Suprapubic skin (tissue), 4 donors: ENCODE results near the gene PADI4. TPM values are rescaled to one million over a fixed set of nuclear protein-coding genes. Genes with fewer than 3 reads are reported as not detected.

Experiments used
- DNase-seq, 2 donors: peaks; one replicate each; pipeline ENCODE4 v3.0.0-alpha.2; 2019; ENCODE audit warnings: low spot score in 2 of 2
- H3K27ac ChIP-seq: fragments of 200-600 bp; sonication (generic); one replicate; pipeline ENCODE4 v1.5.1; 2019
- H3K27me3 ChIP-seq: fragments of 200-600 bp; sonication (generic); one replicate; pipeline ENCODE4 v1.5.1; 2019
- H3K36me3 ChIP-seq: fragments of 200-600 bp; sonication (generic); one replicate; pipeline ENCODE4 v1.5.1; 2019
- H3K4me1 ChIP-seq: fragments of 200-600 bp; sonication (generic); one replicate; pipeline ENCODE4 v1.5.1; 2019
- H3K4me3 ChIP-seq: fragments of 200-600 bp; sonication (generic); one replicate; pipeline ENCODE4 v1.5.1; 2019; ENCODE audit warnings: mild to moderate bottlenecking
- H3K9me3 ChIP-seq: fragments of 200-600 bp; sonication (generic); one replicate; pipeline ENCODE4 v1.5.1; 2019
- EP300 ChIP-seq: sonication (generic); formaldehyde crosslinking; IDR thresholded peaks from one replicate; pipeline ENCODE4 v1.6.1; 2017; ENCODE audit warnings: antibody characterized with exemption
- POLR2A ChIP-seq, 2 donors: fragments of 450-650 bp; IDR thresholded peaks; one replicate each; pipeline ENCODE4 v1.6.1; 2017; ENCODE audit warnings: antibody characterized with exemption in 2 of 2, mild to moderate bottlenecking in 2 of 2, moderate library complexity in 2 of 2
- POLR2AphosphoS5 ChIP-seq, 3 donors: sonication (generic); formaldehyde crosslinking; IDR thresholded peaks; one replicate each; pipeline ENCODE4 v1.6.1; 2017; ENCODE audit warnings: antibody characterized with exemption in 3 of 3
- WGBS: methylation state at CpG from one replicate; pipeline ENCODE4 v1.1.5; 2018; 5-methylcytosine and 5-hydroxymethylcytosine counted together
- total RNA-seq, 4 donors: library from RNA; depleted of rRNA; stranded (reverse); fragments of >200 nt; gene quantifications; one replicate each; pipeline ENCODE4 v1.1.0, GENCODE V29; 2016
- TF ChIP-seq, protein P1 (sequence below), 2 donors: fragments of 200-600 bp in 1 of 2; fragments of 450-650 bp in 1 of 2; sonication (generic) in 1 of 2; IDR thresholded peaks; one replicate each; pipeline ENCODE4 v1.5.1; 2016 to 2019; ENCODE audit warnings: antibody characterized with exemption in 2 of 2, mild to moderate bottlenecking in 1 of 2, moderate library complexity in 1 of 2

Gene PADI4
- total RNA-seq, 4 donors from 2014 or later, result 0.57 to 0.81 (median 0.73) TPM; not detected in 1

DNA sequence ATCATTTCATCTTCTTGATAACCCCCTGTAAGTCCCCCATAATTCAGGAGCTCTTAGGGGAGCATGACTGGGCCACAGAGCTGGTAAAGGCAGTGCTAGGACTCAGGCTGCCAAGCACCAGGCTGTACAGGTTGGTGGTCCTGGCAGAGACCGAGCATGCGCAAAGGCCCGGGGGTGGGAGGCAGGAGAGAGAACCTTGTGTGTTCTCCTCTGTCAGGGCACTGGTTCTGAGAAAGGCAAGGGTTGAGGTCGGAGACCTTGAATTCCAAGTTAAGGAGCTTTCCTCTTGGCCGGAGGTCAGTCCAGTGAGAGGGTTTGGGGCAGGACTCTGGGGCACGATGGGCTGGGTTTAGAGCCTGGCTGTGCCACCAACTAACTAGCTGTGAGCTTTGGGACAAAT lies 35.9 kb upstream of the PADI4 start:
- Histone ChIP-seq H3K4me3 (no peak overlapping the region), H3K4me1 (peaks cover 13% of the 10 kb centered on the region), H3K36me3 (no peaks in the 10 kb centered on the region), H3K9me3 (no peaks in the 10 kb centered on the region), H3K27me3 (peaks cover 14% of the 10 kb centered on the region), H3K27ac (no peak overlapping the region)
- no peak for TF ChIP-seq POLR2A (IDR thresholded peaks at IDR 0.05)
- TF ChIP-seq EP300, result no peak
- no peak for TF ChIP-seq POLR2AphosphoS5 (IDR thresholded peaks at IDR 0.05)
- TF ChIP-seq, protein P1, sequence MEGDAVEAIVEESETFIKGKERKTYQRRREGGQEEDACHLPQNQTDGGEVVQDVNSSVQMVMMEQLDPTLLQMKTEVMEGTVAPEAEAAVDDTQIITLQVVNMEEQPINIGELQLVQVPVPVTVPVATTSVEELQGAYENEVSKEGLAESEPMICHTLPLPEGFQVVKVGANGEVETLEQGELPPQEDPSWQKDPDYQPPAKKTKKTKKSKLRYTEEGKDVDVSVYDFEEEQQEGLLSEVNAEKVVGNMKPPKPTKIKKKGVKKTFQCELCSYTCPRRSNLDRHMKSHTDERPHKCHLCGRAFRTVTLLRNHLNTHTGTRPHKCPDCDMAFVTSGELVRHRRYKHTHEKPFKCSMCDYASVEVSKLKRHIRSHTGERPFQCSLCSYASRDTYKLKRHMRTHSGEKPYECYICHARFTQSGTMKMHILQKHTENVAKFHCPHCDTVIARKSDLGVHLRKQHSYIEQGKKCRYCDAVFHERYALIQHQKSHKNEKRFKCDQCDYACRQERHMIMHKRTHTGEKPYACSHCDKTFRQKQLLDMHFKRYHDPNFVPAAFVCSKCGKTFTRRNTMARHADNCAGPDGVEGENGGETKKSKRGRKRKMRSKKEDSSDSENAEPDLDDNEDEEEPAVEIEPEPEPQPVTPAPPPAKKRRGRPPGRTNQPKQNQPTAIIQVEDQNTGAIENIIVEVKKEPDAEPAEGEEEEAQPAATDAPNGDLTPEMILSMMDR (IDR thresholded peaks at IDR 0.05), result no peak
- 89% methylated on average over 6 of the region's 6 CpGs for WGBS
- no peak for DNase-seq

DNA sequence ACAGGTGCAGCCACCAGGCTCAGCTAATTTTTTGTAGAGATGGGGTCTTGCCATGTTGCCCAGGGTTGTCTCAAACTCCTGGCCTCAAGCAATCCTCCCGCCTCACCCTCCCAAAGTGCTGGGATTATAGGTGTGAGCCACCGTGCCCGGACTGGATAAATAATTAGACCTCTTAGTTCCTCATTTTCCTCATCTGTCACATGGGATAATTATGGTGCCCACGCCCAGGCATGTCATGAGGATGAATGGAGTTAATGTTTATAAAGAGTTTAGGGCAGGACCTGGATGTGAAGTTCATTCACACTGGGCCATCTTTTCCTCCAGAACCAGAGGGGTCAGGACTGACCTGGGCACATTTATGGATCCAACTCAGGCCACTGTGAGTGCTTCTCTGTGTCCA lies 35.4 kb upstream of the PADI4 start:
- Histone ChIP-seq H3K27me3 (peaks cover 17% of the 10 kb centered on the region), H3K4me3 (no peak overlapping the region), H3K9me3 (no peaks in the 10 kb centered on the region), H3K27ac (no peak overlapping the region), H3K36me3 (no peaks in the 10 kb centered on the region), H3K4me1 (peaks cover 13% of the 10 kb centered on the region)
- WGBS, result 44% methylated on average over 4 of the region's 4 CpGs
- DNase-seq, result no peak
- TF ChIP-seq EP300 (no peak), POLR2AphosphoS5 (IDR thresholded peaks at IDR 0.05) (no peak), POLR2A (IDR thresholded peaks at IDR 0.05) (no peak)
- TF ChIP-seq, protein P1 (IDR thresholded peaks at IDR 0.05), result no peak

DNA sequence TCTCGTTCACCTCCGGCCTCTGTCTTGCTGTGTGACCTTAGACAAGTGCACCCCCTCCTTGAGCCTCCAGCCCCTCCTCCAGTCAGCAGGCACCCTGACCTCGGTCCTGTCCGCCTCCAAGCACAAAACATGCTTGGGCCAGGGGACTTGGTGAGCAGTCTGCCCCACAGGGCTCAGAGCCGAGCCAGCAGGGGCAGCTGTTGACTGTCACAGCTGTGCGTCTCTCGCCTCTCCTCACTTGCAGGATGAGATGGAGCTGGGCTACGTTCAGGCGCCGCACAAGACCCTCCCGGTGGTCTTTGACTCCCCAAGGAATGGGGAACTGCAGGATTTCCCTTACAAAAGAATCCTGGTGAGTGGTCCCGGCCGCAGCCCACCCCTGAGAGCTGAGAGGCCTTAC lies 34.9 kb upstream of the PADI4 start:
- DNase-seq, result no peak
- WGBS, result 85% methylated on average over 10 of the region's 13 CpGs
- Histone ChIP-seq H3K36me3 (no peaks in the 10 kb centered on the region), H3K4me3 (no peak overlapping the region), H3K27ac (no peak overlapping the region), H3K4me1 (peaks cover 13% of the 10 kb centered on the region), H3K27me3 (peaks cover 18% of the 10 kb centered on the region), H3K9me3 (no peaks in the 10 kb centered on the region)
- TF ChIP-seq POLR2A (IDR thresholded peaks at IDR 0.05), result no peak
- TF ChIP-seq EP300, result no peak
- TF ChIP-seq, protein P1 (IDR thresholded peaks at IDR 0.05), result no peak

DNA sequence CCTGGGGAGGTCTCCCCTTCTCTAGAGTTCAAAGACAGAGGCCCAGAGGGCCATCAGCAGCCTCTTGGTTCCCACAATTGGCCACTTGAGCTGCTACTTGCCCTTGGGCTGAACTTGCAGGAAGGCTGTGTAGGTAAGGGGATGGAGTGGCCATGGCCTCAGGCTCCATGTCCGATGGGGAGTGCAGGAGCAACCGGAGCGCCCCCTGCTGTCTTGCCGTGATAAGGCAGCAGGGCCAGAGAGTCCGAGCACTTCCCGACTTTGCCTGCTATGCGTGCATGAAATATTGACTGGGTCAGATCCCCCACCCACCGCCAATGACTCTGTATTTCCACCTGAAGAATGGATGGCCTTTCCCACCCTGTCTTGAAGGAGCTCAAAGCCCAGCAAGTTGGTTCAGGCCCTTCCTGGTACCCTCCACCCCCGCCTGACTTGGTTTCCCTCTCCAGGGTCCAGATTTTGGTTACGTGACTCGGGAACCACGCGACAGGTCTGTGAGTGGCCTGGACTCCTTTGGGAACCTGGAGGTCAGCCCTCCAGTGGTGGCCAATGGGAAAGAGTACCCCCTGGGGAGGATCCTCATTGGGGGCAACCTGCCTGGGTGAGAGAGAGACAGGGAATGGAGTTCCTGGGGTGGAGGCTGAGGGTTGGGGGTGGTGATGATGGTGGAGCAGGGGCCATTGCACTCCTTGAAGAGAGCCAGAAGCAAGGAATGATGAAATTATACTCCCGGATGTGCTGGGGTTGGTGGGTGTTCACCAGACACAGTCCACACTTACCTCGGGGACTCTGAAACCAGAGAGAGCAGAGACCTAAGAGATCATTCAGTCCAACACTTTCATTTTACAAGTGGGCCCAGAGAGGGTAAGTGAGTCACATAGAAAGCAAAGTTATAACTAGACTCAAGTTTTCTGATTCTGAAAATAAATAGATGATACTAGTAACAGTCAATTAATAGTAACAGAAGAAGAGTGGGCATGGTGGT lies 33.5 kb upstream of the PADI4 start:
- DNase-seq, result no peak

DNA sequence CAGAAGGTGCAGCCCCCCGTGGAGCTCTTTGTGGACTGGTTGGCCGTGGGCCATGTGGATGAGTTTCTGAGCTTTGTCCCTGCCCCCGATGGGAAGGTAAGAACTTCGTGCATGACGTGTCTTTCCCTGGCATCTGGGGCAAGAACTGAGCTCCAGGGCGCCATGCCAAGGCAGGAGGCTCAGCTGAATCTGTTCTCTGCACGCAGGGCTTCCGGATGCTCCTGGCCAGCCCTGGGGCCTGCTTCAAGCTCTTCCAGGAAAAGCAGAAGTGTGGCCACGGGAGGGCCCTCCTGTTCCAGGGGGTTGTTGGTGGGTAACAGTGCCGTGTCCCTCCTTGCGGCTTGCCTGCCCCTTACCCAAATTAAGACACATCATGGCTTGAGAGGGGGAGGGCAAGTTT lies 31.4 kb upstream of the PADI4 start:
- H3K4me1 ChIP-seq, result peaks cover 16% of the 10 kb centered on the region
- 31% methylated on average over 5 of the region's 11 CpGs for WGBS
- no peak for DNase-seq
- H3K4me3 ChIP-seq, result no peak overlapping the region
- TF ChIP-seq POLR2A (IDR thresholded peaks at IDR 0.05) (no peak), EP300 (no peak), POLR2AphosphoS5 (IDR thresholded peaks at IDR 0.05) (no peak)
- TF ChIP-seq, protein P1 (IDR thresholded peaks at IDR 0.05), result no peak
- H3K27ac ChIP-seq, result no peak overlapping the region
- no peaks in the 10 kb centered on the region for H3K9me3 ChIP-seq
- H3K27me3 ChIP-seq, result peaks cover 24% of the 10 kb centered on the region
- H3K36me3 ChIP-seq, result no peaks in the 10 kb centered on the region

More for the DNA sequence above, 33.5 kb upstream of the PADI4 start:
- Histone ChIP-seq H3K27ac (no peak overlapping the region), H3K36me3 (no peaks in the 10 kb centered on the region), H3K4me1 (peaks cover 13% of the 10 kb centered on the region), H3K4me3 (no peak overlapping the region), H3K9me3 (no peaks in the 10 kb centered on the region), H3K27me3 (peaks cover 18% of the 10 kb centered on the region)
- WGBS, result 68% methylated on average over 11 of the region's 15 CpGs
- TF ChIP-seq POLR2A (IDR thresholded peaks at IDR 0.05), result no peak
- TF ChIP-seq, protein P1 (IDR thresholded peaks at IDR 0.05), result peak in 1 of 2 donors; percentile 37
